Superior temporal gyrus (tissue), 1 donor: ENCODE results near the gene LDB1.

Source experiments
- DNase-seq: peaks from one replicate; pipeline ENCODE4 v3.0.0-alpha.2; 2016; ENCODE audit errors: extremely low spot score

LDB1 gene

GRCh38 chr10:102113261-102113955 is 6.8 kb downstream of the LDB1 start:
- no peak for DNase-seq

DNA sequence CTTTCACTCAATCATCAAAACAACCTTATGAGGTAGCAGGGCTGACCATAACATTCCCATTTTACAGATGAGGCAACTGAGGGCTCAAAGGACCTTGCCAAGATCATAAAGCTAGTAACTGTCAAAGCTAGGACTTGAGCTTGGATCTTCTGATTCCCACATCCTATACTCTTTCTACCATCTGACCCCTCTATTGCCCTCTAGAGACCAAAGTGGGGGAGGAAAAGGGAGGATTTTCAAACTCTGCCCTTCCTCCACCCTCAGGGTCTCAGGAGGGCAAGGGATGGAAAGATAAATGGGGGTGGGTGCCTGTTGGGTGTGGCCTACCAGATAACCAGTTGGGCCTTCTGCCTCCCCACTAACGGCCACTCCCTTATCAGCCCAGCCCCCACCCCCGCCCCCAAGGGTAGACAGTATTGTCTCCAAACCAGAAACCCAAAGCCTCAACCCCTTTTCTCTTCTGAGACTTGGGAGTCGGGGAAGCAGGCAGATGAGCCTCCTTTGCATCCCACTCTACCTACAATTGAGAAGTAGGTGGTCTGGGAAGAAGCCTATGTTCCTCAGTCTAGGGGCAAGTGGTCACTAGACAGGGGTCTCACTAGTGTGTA is 7.9 kb downstream of the LDB1 start:
- no peak for DNase-seq

- no peak for DNase-seq
Observed at GRCh38 chr10:102111276-102111675, 8.9 kb downstream of the LDB1 start.

GRCh38 chr10:102109166-102110116 is 10.7 kb downstream of the LDB1 start:
- no peak for DNase-seq

DNA sequence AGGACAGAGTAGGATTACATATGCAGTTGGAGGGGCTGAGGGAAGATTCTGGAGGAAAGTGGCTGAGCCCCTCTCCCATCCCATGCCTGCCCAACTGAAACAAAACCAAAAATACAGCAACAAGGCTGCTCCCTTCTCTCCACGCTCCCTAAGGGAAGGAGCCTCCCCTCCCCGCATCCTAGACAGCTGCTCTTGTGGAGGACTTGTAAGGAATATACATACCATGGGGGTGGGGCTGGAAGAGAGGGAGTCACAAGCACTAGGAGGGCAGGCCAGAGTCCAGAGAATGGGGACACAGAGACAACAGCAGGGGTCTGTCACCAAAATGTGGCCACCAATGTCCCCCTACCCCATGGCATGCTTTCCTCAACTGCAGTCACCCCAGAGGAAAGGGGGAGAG is 13.2 kb downstream of the LDB1 start:
- DNase-seq: no peak

DNA sequence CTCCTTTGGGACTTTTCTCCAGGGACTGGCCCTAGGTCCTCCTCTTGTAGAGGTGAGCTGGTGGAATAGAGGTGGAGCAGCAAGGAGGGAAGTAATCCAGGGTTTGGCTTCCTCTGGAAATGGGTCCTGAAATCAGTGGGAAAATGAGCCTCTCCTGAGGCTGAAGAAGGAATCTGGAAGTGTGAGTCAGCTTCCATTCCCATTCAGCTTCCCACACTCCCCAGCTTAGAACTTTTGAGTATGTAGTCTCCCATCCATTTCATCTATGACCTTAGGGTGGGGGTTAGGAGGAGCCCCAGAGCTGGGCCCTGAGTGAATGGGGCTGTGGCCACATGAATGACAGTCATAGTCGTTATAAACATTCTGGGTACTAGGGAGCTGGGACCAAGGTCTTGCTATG is 17.7 kb downstream of the LDB1 start:
- no peak for DNase-seq

DNA sequence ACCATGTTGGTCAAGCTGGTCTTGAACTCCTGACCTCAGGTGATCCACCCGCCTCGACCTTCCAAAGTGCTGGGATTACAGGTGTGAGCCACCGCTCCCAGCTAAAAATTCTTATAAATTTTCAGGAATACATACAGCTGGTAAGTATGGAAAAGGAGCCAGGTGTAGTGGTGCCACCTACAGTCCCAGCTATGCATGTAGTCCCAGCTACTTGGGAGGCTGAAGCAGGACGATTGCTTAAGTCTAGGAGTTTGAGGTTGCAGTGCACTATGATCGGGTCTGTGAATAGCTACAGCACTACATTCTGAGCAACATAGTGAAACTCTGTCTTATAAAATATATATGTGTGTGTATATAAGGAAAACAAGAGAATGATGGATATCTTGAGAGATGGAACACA is 19.0 kb downstream of the LDB1 start:
- DNase-seq: no peak

DNA sequence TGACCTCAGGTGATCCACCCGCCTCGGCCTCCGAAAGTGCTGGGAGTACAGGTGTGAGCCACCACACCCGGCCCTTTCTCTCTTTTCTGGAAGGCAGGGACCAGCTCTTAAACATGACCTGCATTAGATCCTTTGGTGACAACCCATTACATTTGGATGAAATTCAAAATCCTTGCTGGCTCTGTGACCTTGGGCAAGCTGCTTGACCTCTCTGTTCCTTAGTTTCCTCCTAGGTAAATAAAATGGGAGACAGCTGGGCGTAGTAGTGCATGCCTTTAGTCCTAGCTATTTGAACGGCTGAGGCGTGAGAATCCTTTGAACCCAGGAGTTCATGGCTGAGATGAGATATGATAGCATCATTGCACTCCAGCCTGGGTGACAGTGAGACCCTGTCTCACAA is 23.7 kb downstream of the LDB1 start:
- no peak for DNase-seq

DNA sequence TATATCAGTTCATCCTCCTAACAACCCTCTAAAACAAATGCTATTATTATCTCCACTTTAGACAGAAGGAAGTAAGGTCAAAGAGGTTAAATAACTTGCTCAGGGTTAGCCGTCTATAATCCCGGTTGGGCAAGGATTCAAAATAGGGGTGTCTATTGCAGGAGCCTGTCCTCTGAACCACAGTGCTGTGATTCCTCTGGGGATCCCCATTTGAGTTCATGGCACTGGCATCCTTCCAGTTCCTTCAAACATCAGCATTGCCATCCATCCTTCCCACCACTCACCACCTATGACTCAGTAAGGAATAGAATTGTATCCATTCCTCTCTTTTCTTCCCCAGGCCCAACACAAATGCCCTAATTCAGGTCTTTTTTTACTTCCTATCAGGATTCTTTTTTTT is 29.4 kb downstream of the LDB1 start:
- no peak for DNase-seq

GRCh38 chr10:102086196-102086595 is 34.0 kb downstream of the LDB1 start:
- no peak for DNase-seq

GRCh38 chr10:102085336-102085735 is 34.8 kb downstream of the LDB1 start:
- DNase-seq: no peak

DNA sequence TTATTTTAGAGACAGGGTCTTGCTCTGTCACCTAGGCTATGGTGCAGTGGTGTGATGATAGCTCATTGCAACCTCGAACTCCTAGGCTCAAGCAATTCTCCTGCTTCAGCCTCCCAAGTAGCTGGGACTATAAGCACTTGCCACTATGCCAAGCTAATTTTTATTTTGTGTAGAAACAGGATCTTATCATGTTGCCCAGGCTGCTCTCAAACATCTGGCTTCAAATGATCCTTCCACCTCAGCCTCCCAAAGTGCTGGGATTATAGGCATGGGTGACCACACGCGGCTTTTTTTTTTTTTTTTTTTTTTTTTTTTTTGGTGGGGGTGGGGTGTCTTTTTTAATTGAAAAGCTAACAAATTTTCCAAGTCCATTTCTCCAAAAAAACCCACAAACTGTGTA is 36.6 kb downstream of the LDB1 start:
- DNase-seq: no peak

GRCh38 chr10:102072673-102073527 is 47.3 kb downstream of the LDB1 start:
- DNase-seq: peak; percentile 94

DNA sequence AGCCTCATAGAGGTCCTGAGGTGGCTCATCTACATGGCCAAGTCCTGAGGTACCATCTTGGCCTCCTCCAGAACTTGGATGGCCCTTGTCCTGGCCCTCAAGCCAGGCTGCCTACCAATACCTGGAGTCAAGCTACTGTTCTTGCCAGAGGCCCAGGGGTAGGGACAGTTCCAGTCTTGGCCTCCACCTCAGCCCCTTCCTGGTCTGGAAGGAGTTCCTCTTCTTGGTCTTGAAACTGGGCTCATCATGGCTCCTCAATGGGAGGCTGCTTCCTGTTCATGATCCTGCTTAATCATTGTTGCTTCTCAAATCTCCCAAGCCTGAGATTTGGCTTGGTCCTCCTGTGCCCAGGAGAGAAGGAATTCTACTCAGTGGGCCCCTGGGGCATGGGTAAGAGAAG is 51.1 kb downstream of the LDB1 start:
- no peak for DNase-seq

- DNase-seq: no peak
Observed at GRCh38 chr10:102068216-102068615, 52.0 kb downstream of the LDB1 start.

- no peak for DNase-seq
Observed at GRCh38 chr10:102067091-102067916, 52.9 kb downstream of the LDB1 start.

DNA sequence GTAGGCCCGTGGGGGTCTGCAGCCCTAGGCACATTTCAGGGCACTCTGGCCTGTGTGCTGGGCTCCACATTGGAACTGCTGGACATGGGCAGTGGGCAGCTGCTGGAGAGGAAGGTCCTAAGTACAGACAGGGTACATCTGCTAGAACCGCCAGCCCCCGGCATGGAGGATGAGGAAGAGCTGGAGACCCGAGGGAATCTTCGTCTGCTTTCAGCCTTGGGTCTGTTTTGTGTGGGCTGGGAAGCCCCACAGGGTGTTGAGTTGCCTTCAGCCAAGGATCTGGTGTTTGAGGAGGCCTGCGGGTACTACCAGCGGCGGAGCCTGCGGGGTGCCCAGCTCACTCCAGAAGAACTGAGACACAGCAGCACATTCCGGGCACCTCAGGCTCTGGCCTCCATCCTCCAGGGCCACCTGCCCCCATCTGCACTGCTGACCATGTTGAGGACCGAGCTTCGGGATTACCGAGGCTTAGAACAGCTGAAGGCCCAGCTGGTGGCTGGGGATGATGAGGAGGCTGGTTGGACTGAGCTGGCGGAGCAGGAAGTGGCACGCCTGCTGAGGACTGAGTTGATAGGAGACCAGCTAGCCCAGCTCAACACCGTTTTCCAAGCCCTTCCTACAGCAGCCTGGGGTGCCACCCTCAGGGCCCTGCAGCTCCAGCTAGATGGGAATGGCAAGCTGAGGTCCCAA is 53.6 kb downstream of the LDB1 start:
- DNase-seq: no peak

GRCh38 chr10:102065561-102066398 is 54.4 kb downstream of the LDB1 start:
- no peak for DNase-seq

DNA sequence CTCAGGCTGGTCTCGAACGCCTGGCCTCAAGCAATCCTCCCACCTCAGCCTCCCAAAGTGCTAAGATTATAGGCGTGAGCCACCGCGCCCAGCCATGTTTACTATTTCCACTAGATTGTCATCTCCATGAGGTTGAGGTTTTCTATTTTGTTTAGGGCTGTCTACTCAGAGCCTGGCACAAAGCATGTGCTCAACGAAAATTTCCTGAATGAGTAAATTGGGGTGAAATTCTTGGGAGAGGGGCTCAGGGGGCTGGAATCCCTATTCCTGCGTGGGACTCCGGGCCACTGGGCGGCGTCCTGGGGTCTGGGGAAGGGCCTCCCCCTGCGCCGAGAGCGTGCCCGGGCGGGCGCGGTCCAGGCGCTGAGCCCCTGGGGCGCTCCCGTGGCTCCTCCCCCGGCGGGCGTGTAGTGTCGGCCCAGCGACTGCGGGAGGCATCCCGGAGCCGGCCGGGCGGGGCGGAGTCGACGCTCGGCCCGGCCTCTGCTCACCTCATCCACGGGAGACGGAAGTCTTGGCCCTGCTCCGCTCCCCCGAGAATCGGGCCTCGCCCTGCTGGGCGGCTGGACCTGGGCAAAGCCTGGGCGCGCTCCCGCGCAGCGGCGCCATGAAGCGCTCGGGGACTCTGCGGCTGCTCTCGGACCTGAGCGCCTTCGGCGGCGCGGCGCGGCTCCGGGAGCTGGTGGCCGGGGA is 55.2 kb downstream of the LDB1 start, which contains the start of gene HPS6:
TSS of gene HPS6 (plus strand) at position 482 of the 693 bp plus-strand sequence. CDS start at position 608, 126 bp downstream.
- DNase-seq: peak; percentile 81
